Activated CD4-positive, alpha-beta T cell treated with anti-CD3 and anti-CD28 coated beads, Interleukin-2, amount 10 ng/mL, durations not matched to agents 7 days and 5 days (primary cell): ENCODE data around the gene FRK. TPM values are rescaled to one million over a fixed set of nuclear protein-coding genes. Genes with fewer than 3 reads are reported as not detected.
A peak's percentile ranks its signal among the peaks of the same experiment; 100 is the strongest.

Experiments used
- CTCF ChIA-PET: fragments of 350-600 bp; sonication (Branson Sonifier 250); formaldehyde crosslinking; loops from one replicate; lab custom pipeline; 2021; ENCODE audit warnings: antibody characterized with exemption; lab: Charles Lee
- POLR2A ChIA-PET: fragments of 350-600 bp; sonication (Branson Sonifier 250); formaldehyde crosslinking; loops from one replicate; lab custom pipeline; 2021; ENCODE audit warnings: antibody characterized with exemption; lab: Charles Lee
- DNase-seq: peaks from one replicate; pipeline ENCODE4 v3.0.0-alpha.2; 2020
- H3K27ac Mint-ChIP-seq: one replicate; pipeline ENCODE4 v1.8.0; 2021; ENCODE audit warnings: mild to moderate bottlenecking, moderate library complexity, mixed read lengths
- H3K27me3 Mint-ChIP-seq: one replicate; pipeline ENCODE4 v1.8.0; 2021; ENCODE audit warnings: mixed read lengths
- H3K36me3 Mint-ChIP-seq: one replicate; pipeline ENCODE4 v1.8.0; 2021; ENCODE audit warnings: low read depth, mixed read lengths
- H3K4me1 Mint-ChIP-seq: one replicate; pipeline ENCODE4 v1.8.0; 2021; ENCODE audit warnings: mixed read lengths
- H3K4me3 Mint-ChIP-seq: one replicate; pipeline ENCODE4 v1.8.0; 2021; ENCODE audit warnings: mild to moderate bottlenecking, moderate library complexity, mixed read lengths
- H3K9me3 Mint-ChIP-seq: one replicate; pipeline ENCODE4 v1.8.0; 2021; ENCODE audit warnings: mixed read lengths
- total RNA-seq, 2 experiments: library from RNA; stranded (reverse); gene quantifications; one replicate each; pipeline ENCODE4 v1.2.3, GENCODE V29; 2021

FRK gene
- total RNA-seq, 2 experiments from 2014 or later, result 0.02 TPM

GRCh38 chr6:116022841-116023445 is 37.7 kb downstream of the FRK start:
- Mint-ChIP-seq H3K36me3 (no peaks in the 10 kb centered on the region), H3K27me3 (peaks cover 17% of the 10 kb centered on the region), H3K27ac (no peak overlapping the region), H3K4me3 (no peak overlapping the region), H3K4me1 (no peaks in the 10 kb centered on the region), H3K9me3 (no peaks in the 10 kb centered on the region)
- ChIA-PET POLR2A (no interaction called here), CTCF (no interaction called here)
- no peak for DNase-seq

DNA sequence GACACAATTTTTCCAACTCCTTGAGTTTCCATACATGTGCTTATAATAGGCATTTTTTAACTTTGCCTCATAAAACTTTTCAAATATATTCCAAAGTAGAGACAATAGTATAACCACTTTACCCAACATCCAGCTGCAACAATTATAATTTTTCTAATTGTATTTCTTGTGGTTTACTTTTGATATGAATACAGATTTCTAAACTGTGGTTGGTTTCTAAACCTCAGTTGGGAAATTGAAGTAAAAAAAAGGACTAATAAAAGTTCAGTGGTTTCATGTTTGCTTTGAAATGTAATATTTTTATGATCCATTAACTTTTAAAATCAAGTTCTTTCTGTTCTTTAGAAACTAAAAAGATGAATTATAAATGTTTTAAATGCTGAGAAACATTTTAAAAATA is 40.0 kb downstream of the FRK start:
- no peaks in the 10 kb centered on the region for H3K4me1 Mint-ChIP-seq
- H3K36me3 Mint-ChIP-seq, result no peaks in the 10 kb centered on the region
- CTCF ChIA-PET, result no interaction called here
- no peaks in the 10 kb centered on the region for H3K9me3 Mint-ChIP-seq
- peaks cover 24% of the 10 kb centered on the region for H3K27me3 Mint-ChIP-seq
- DNase-seq, result no peak
- H3K4me3 Mint-ChIP-seq, result no peak overlapping the region
- POLR2A ChIA-PET, result no interaction called here
- no peak overlapping the region for H3K27ac Mint-ChIP-seq

- Mint-ChIP-seq H3K27me3 (peaks cover 31% of the 10 kb centered on the region), H3K4me1 (no peaks in the 10 kb centered on the region), H3K9me3 (no peaks in the 10 kb centered on the region), H3K4me3 (no peak overlapping the region), H3K27ac (no peak overlapping the region), H3K36me3 (no peaks in the 10 kb centered on the region)
- POLR2A ChIA-PET, result no interaction called here
- CTCF ChIA-PET, result no interaction called here
- DNase-seq, result no peak
These were observed 41.3 kb downstream of the FRK start for GRCh38 chr6:116019428-116019827.

GRCh38 chr6:116018976-116019375 is 41.7 kb downstream of the FRK start:
- ChIA-PET POLR2A (no interaction called here), CTCF (no interaction called here)
- Mint-ChIP-seq H3K27ac (no peak overlapping the region), H3K4me1 (no peaks in the 10 kb centered on the region), H3K4me3 (no peak overlapping the region), H3K36me3 (no peaks in the 10 kb centered on the region), H3K27me3 (peaks cover 35% of the 10 kb centered on the region), H3K9me3 (no peaks in the 10 kb centered on the region)
- DNase-seq, result no peak

GRCh38 chr6:116017546-116018295 is 43.0 kb downstream of the FRK start:
- POLR2A ChIA-PET, result no interaction called here
- DNase-seq, result no peak
- CTCF ChIA-PET, result no interaction called here
- no peaks in the 10 kb centered on the region for H3K36me3 Mint-ChIP-seq
- H3K27me3 Mint-ChIP-seq, result peaks cover 37% of the 10 kb centered on the region
- H3K4me1 Mint-ChIP-seq, result no peaks in the 10 kb centered on the region
- H3K4me3 Mint-ChIP-seq, result no peak overlapping the region
- no peak overlapping the region for H3K27ac Mint-ChIP-seq
- H3K9me3 Mint-ChIP-seq, result no peaks in the 10 kb centered on the region

DNA sequence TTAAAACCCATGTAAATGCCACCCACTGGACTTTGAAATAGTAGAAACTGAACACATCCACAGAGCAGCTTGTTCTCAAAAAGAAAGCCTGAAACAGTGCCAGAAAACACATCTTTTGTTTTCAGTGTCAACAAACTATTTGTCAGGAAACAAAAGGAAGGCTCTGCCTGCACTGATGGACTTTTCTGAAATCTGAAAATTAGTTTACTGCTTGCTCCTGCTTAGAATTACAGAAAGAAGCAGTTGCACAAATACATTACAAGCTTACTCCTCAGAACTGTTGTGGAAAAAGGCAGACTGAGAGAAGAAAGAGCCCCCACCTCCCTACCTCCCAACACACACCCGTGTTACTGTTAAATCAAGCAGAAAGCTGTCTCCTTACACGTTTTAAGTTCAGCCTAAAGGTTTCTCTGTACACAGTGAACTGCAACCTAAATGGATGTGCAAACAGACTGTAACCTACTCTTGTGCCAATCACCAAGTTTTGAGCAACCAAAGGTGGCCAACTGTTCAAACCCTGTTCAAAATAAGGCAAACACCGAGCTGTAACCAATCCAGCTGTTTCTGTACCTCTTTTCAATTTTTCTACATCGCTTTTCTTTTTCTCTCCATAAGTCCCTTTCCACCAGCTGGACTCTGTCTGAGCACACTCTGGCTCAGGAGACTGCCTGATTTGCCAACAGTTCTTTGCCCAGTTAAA is 43.7 kb downstream of the FRK start:
- Mint-ChIP-seq H3K36me3 (no peaks in the 10 kb centered on the region), H3K4me3 (no peak overlapping the region), H3K27me3 (peaks cover 36% of the 10 kb centered on the region), H3K9me3 (no peaks in the 10 kb centered on the region), H3K4me1 (no peaks in the 10 kb centered on the region), H3K27ac (no peak overlapping the region)
- POLR2A ChIA-PET, result no interaction called here
- no peak for DNase-seq
- CTCF ChIA-PET, result no interaction called here

GRCh38 chr6:116015983-116016382 is 44.7 kb downstream of the FRK start:
- no peaks in the 10 kb centered on the region for H3K4me1 Mint-ChIP-seq
- peaks cover 33% of the 10 kb centered on the region for H3K27me3 Mint-ChIP-seq
- no peaks in the 10 kb centered on the region for H3K36me3 Mint-ChIP-seq
- no peak overlapping the region for H3K4me3 Mint-ChIP-seq
- H3K27ac Mint-ChIP-seq, result no peak overlapping the region
- DNase-seq, result no peak
- no peaks in the 10 kb centered on the region for H3K9me3 Mint-ChIP-seq
- POLR2A ChIA-PET, result no interaction called here
- CTCF ChIA-PET, result no interaction called here

DNA sequence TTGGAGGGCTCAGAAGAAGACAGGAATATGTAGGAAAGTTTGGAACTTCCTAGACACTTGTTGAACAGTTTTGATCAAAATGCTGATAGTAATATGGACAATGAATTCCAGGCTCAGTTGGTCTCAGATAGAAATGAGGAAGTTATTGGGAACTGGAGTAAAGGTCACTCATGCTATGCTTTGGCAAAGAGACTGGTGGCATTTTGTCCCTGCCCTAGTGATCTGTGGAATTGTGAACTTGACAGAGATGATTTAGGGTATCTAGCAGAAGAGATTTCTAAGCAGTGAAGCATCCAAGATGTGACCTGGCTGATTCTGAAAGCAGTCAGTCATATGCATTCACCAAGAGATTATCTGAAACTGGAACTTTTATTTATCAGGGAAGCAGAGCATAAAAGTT is 45.1 kb downstream of the FRK start:
- Mint-ChIP-seq H3K27ac (no peak overlapping the region), H3K36me3 (no peaks in the 10 kb centered on the region), H3K4me1 (no peaks in the 10 kb centered on the region), H3K27me3 (peaks cover 33% of the 10 kb centered on the region), H3K4me3 (no peak overlapping the region), H3K9me3 (no peaks in the 10 kb centered on the region)
- POLR2A ChIA-PET, result no interaction called here
- CTCF ChIA-PET, result no interaction called here
- DNase-seq, result no peak

DNA sequence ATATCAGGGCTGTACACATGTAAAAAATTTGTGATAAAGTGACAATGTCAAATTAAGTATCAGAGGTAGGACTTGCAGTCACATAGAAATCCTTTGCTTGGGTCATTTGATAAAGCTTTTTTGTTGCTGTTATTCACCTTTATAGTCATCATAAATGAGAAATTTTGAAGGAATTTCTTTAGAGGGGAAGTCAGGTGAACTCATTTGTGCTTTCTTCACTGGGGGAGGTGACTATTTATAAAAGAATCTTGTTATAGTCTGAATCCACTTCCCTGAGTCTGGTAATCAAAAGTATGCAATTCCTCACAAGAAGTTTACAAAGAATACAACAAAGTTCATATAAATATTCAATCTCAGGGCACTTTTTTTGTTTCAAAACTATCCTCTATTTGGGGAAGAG is 47.7 kb downstream of the FRK start:
- CTCF ChIA-PET, result interaction anchor here (1.0 kb wide), 1 partner anchor 89 kb away, joined by 3 read pairs; no protein-coding TSS in a partner anchor

DNA sequence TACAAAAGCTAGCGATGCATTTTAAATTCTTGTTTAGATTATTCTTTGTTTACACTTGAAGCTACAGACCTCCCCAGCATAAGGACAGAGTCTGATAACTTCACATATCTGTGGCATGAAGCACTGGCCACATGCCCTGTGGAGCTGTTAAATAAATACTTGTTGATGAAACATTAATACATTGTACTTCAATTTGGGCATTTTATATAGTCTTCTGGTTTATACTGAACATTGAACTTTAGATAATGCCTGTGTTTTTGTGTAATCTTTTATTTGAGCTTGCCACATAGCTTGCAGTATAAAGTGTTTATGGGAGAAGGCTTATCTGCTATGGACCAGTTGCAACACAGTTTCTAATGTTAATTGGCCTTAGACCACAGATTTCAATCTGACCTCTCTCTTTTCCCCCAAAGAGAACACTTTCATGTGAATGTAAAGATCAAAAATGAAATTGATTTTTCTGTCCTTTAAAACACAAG is 48.2 kb downstream of the FRK start:
- no peaks in the 10 kb centered on the region for H3K4me1 Mint-ChIP-seq
- CTCF ChIA-PET, result interaction anchor here (1.0 kb wide), 1 partner anchor 89 kb away, joined by 3 read pairs; no protein-coding TSS in a partner anchor
- no peak overlapping the region for H3K4me3 Mint-ChIP-seq
- H3K36me3 Mint-ChIP-seq, result no peaks in the 10 kb centered on the region
- POLR2A ChIA-PET, result no interaction called here
- DNase-seq, result no peak
- peaks cover 20% of the 10 kb centered on the region for H3K27me3 Mint-ChIP-seq
- no peaks in the 10 kb centered on the region for H3K9me3 Mint-ChIP-seq
- no peak overlapping the region for H3K27ac Mint-ChIP-seq

More for the DNA sequence above, 47.7 kb downstream of the FRK start:
- Mint-ChIP-seq H3K4me3 (no peak overlapping the region), H3K9me3 (no peaks in the 10 kb centered on the region), H3K4me1 (no peaks in the 10 kb centered on the region), H3K36me3 (no peaks in the 10 kb centered on the region), H3K27ac (no peak overlapping the region), H3K27me3 (peaks cover 24% of the 10 kb centered on the region)
- POLR2A ChIA-PET, result no interaction called here
- DNase-seq, result no peak

- DNase-seq, result no peak
- ChIA-PET POLR2A (no interaction called here), CTCF (interaction anchor here (0.6 to 0.7 kb wide), 3 partner anchors 89 to 612 kb away, joined by 3 to 4 read pairs (median 3); partner anchors contain the start of gene NT5DC1)
- Mint-ChIP-seq H3K4me3 (no peak overlapping the region), H3K36me3 (no peaks in the 10 kb centered on the region), H3K9me3 (no peaks in the 10 kb centered on the region), H3K27ac (no peak overlapping the region), H3K27me3 (peaks cover 14% of the 10 kb centered on the region), H3K4me1 (no peaks in the 10 kb centered on the region)
These were observed 49.2 kb downstream of the FRK start for GRCh38 chr6:116011520-116011919.

GRCh38 chr6:116010790-116011401 is 49.8 kb downstream of the FRK start:
- POLR2A ChIA-PET, result no interaction called here
- Mint-ChIP-seq H3K9me3 (no peaks in the 10 kb centered on the region), H3K36me3 (no peaks in the 10 kb centered on the region), H3K4me3 (no peak overlapping the region), H3K27ac (no peak overlapping the region), H3K27me3 (peaks cover 14% of the 10 kb centered on the region), H3K4me1 (no peaks in the 10 kb centered on the region)
- CTCF ChIA-PET, result interaction anchor here (0.6 to 0.7 kb wide), 2 partner anchors 90 to 235 kb away, joined by 3 read pairs; partner anchors contain the start of gene NT5DC1
- peak; percentile 49 for DNase-seq

GRCh38 chr6:116010386-116010785 is 50.3 kb downstream of the FRK start:
- Mint-ChIP-seq H3K4me1 (no peaks in the 10 kb centered on the region), H3K27ac (no peak overlapping the region), H3K36me3 (no peaks in the 10 kb centered on the region), H3K9me3 (no peaks in the 10 kb centered on the region), H3K27me3 (peaks cover 14% of the 10 kb centered on the region), H3K4me3 (no peak overlapping the region)
- ChIA-PET CTCF (no interaction called here), POLR2A (no interaction called here)
- no peak for DNase-seq
